MCF 10A (cell line): ENCODE results near the gene TTC21A. TPM values are rescaled to one million over a fixed set of nuclear protein-coding genes. Genes with fewer than 3 reads are reported as not detected.

Experiments
- BruUV-seq: library from RNA; stranded (reverse); fragments of 400-500 nt; replicated peaks from 2 replicates; lab custom pipeline; 2021; lab: Mats Ljungman, UMichigan
- CTCF ChIA-PET: fragments of 300-600 bp; sonication (Branson Sonifier 250); formaldehyde crosslinking; extraction: SDS; loops from one replicate; lab custom pipeline; 2021; ENCODE audit warnings: antibody characterized with exemption, inconsistent platforms; lab: Yijun Ruan, JAX
- POLR2A ChIA-PET: fragments of 300-600, 350-650 bp; sonication (Branson Sonifier 250); formaldehyde crosslinking; extraction: SDS; loops from one replicate; lab custom pipeline; 2020; ENCODE audit warnings: antibody characterized with exemption, inconsistent platforms; lab: Yijun Ruan, JAX
- DNase-seq: peaks from one replicate; pipeline ENCODE4 v3.0.0-alpha.2; 2018; ENCODE audit not compliant: unreplicated experiment
- H3K27ac Mint-ChIP-seq: one replicate; pipeline ENCODE4 v1.8.0; 2022; ENCODE audit warnings: mild to moderate bottlenecking, low read depth, mixed read lengths; ENCODE audit not compliant: unreplicated experiment
- H3K27me3 Mint-ChIP-seq: one replicate; pipeline ENCODE4 v1.8.0; 2022; ENCODE audit warnings: mixed read lengths; ENCODE audit not compliant: insufficient read depth, unreplicated experiment
- H3K36me3 Mint-ChIP-seq: one replicate; pipeline ENCODE4 v1.8.0; 2022; ENCODE audit warnings: mild to moderate bottlenecking, moderate library complexity, mixed read lengths; ENCODE audit not compliant: insufficient read depth, unreplicated experiment
- H3K4me1 Mint-ChIP-seq: one replicate; pipeline ENCODE4 v1.8.0; 2022; ENCODE audit warnings: mixed read lengths; ENCODE audit not compliant: insufficient read depth, unreplicated experiment
- H3K4me3 Mint-ChIP-seq: one replicate; pipeline ENCODE4 v1.8.0; 2022; ENCODE audit warnings: mild to moderate bottlenecking, moderate library complexity, mixed read lengths; ENCODE audit not compliant: unreplicated experiment
- H3K9me3 Mint-ChIP-seq: one replicate; pipeline ENCODE4 v1.8.0; 2022; ENCODE audit warnings: mixed read lengths; ENCODE audit not compliant: unreplicated experiment
- intact Hi-C: fragments of 100-400 bp; cut with micrococcal nuclease; formaldehyde crosslinking; loops from 2 replicates; pipeline ENCODE4 v1.14.1; 2022
- total RNA-seq: library from RNA; stranded (reverse); gene quantifications from 2 replicates; pipeline ENCODE4 v1.2.3, GENCODE V29; 2022
- TF ChIP-seq, protein P1 (sequence below): fragments of 200-600 bp; IDR thresholded peaks from one replicate; pipeline ENCODE4 v1.8.0; 2022; ENCODE audit warnings: antibody characterized with exemption, mild to moderate bottlenecking; ENCODE audit not compliant: unreplicated experiment

Gene TTC21A
- total RNA-seq, 1 experiment from 2014 or later, result 2.1 TPM

DNA sequence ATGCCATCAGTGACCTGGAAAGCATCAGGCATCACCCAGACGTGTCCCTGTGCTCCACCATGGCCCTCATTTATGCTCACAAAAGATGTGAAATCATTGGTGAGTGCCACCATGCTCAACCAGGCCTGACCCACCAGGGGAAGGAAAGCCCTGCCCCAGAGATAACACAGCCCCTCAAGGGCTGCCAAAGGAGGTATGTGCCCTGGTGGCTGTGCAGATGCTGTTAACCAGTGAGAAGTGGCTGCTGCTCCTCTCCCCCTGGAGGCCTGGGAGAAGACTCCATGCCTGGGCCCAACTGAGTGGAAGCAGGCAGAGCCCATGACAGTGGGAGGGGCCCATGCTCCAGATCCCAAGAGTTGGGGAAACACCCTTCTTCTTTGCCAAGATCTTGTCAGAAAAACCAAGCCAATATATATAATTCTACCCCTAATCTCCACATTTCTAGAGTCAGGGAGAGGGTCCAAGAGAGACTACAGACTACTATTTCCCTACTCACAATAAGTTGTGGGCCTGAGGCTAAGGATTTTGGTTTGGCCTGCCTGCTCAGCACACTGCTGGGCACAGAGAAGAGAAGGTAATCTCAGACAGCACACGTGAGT, 2.7 kb downstream of the TTC21A start:
- H3K36me3 Mint-ChIP-seq, result no peaks in the 10 kb centered on the region
- BruUV-seq, result no TSS peak
- POLR2A ChIA-PET, result interaction anchor here (0.9 kb wide), 1 partner anchor 178 kb away, joined by 4 read pairs; no protein-coding TSS in a partner anchor

DNA sequence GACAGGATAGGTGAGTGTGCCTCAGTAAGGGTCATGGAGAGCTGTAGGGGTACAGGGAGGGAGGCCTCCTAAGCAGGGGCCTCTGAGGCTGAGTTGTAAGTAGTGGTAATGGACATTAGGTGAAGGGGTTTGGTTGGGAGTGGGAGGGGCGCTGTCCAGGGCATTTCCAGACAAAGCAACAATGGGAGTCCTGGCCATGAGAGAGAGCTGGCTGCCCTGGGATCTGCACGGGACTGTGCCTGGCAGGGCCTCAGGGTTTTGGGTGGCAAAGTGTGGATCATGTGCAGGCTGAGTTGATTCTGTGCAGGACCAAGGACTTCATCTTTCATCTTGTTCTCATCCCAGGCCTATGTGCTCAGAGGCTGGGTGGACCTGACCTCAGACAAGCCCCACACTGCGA, 4.6 kb downstream of the TTC21A start:
- TF ChIP-seq, protein P1, sequence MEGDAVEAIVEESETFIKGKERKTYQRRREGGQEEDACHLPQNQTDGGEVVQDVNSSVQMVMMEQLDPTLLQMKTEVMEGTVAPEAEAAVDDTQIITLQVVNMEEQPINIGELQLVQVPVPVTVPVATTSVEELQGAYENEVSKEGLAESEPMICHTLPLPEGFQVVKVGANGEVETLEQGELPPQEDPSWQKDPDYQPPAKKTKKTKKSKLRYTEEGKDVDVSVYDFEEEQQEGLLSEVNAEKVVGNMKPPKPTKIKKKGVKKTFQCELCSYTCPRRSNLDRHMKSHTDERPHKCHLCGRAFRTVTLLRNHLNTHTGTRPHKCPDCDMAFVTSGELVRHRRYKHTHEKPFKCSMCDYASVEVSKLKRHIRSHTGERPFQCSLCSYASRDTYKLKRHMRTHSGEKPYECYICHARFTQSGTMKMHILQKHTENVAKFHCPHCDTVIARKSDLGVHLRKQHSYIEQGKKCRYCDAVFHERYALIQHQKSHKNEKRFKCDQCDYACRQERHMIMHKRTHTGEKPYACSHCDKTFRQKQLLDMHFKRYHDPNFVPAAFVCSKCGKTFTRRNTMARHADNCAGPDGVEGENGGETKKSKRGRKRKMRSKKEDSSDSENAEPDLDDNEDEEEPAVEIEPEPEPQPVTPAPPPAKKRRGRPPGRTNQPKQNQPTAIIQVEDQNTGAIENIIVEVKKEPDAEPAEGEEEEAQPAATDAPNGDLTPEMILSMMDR, result no peak
- Mint-ChIP-seq H3K9me3 (no peaks in the 10 kb centered on the region), H3K27me3 (no peaks in the 10 kb centered on the region), H3K4me1 (peaks cover 8% of the 10 kb centered on the region), H3K36me3 (no peaks in the 10 kb centered on the region), H3K27ac (no peak overlapping the region), H3K4me3 (no peak overlapping the region)
- POLR2A ChIA-PET, result no interaction called here
- no peak for DNase-seq
- no TSS peak for BruUV-seq
- intact Hi-C loops, result no loop called here
- CTCF ChIA-PET, result interaction anchor here (0.6 kb wide), 1 partner anchor 174 kb away, joined by 4 read pairs; no protein-coding TSS in a partner anchor

More for the DNA sequence above, 2.7 kb downstream of the TTC21A start:
- no peaks in the 10 kb centered on the region for H3K27me3 Mint-ChIP-seq
- H3K27ac Mint-ChIP-seq, result no peak overlapping the region
- CTCF ChIA-PET, result interaction anchor here (1.9 to 5.9 kb wide), 3 partner anchors 16 to 181 kb away, joined by 4 to 39 read pairs (median 17); no protein-coding TSS in a partner anchor
- no peak overlapping the region for H3K4me3 Mint-ChIP-seq
- no peak for DNase-seq
- no peaks in the 10 kb centered on the region for H3K9me3 Mint-ChIP-seq
- TF ChIP-seq, protein P1, result no peak
- H3K4me1 Mint-ChIP-seq, result peaks cover 25% of the 10 kb centered on the region
- intact Hi-C loops, result no loop called here

DNA sequence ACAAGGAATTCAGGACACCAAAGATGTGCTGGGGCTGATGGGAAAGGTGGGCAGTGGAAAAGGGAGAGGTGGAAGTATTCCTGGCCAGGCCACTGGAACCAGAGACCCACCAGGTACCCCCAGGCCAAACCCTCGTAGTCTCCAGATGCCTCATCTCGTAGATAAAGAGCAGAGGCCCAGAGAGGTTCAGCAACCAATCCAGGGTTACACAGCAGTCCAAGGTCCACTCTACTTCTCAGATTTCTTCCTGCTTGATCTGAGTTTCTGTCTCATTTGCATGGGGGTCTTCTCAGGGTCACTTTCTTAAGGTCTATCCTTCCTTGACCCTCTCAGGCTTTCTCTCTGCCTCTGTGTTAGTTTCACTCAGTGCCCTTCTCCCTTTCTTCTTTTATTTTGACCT, 5.1 kb downstream of the TTC21A start:
- H3K27me3 Mint-ChIP-seq, result no peaks in the 10 kb centered on the region
- no peak overlapping the region for H3K27ac Mint-ChIP-seq
- CTCF ChIA-PET, result interaction anchor here (0.6 to 0.7 kb wide), 2 partner anchors 174 to 312 kb away, joined by 3 to 4 read pairs; no protein-coding TSS in a partner anchor
- no peak overlapping the region for H3K4me3 Mint-ChIP-seq
- no peak for DNase-seq
- no peaks in the 10 kb centered on the region for H3K36me3 Mint-ChIP-seq
- TF ChIP-seq, protein P1, result no peak
- POLR2A ChIA-PET, result no interaction called here
- peaks cover 8% of the 10 kb centered on the region for H3K4me1 Mint-ChIP-seq
- no peaks in the 10 kb centered on the region for H3K9me3 Mint-ChIP-seq
- no TSS peak for BruUV-seq
- intact Hi-C loops, result no loop called here

DNA sequence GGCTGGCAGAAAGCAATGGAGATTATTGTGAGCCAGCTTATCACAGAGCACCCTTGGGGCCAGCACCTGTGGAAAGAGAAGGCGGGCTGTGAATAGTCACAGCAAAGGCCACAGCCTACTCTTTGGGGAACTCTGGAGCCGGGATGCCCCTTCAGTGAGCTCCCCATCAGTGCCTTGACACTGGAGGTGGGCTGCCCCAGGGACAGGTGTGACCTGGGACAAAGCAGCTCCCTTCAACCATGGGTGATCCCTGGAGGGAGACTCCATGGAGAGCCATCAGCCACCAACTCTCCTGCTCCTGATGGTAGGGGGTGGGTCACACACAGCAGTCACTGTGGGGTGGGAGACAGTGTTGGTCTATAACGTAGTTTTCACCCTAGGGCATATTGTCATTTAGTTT, 5.8 kb downstream of the TTC21A start:
- Mint-ChIP-seq H3K36me3 (no peaks in the 10 kb centered on the region), H3K9me3 (no peaks in the 10 kb centered on the region), H3K27me3 (no peaks in the 10 kb centered on the region), H3K27ac (no peak overlapping the region), H3K4me3 (no peak overlapping the region), H3K4me1 (peaks cover 2% of the 10 kb centered on the region)
- POLR2A ChIA-PET, result interaction anchor here (0.7 kb wide), 1 partner anchor 237 kb away, joined by 3 read pairs; no protein-coding TSS in a partner anchor
- CTCF ChIA-PET, result interaction anchor here (0.7 to 1.0 kb wide), 2 partner anchors 149 to 311 kb away, joined by 3 to 4 read pairs; no protein-coding TSS in a partner anchor
- intact Hi-C loops, result no loop called here
- TF ChIP-seq, protein P1, result no peak
- DNase-seq, result no peak
- no TSS peak for BruUV-seq
